BE2C (cell line): Measurements from ENCODE around the gene CLPSL2.
"Not testable (repeated sequence)": the region's sequence is repeated elsewhere in the genome, so short reads cannot be mapped to it uniquely, and the experiment has no call there.

ENCODE experiments used
- DNase-seq: peaks from one replicate; pipeline ENCODE4 v3.0.0-alpha.2; 2020
- H3K27me3 ChIP-seq: fragments of 250-450 bp; sonication (Bioruptor Pico); 2 replicates; pipeline ENCODE4 v1.5.1; 2020; ENCODE audit warnings: mild to moderate bottlenecking
- H3K36me3 ChIP-seq: fragments of 250-450 bp; sonication (Bioruptor Pico); 2 replicates; pipeline ENCODE4 v1.5.1; 2020; ENCODE audit warnings: mild to moderate bottlenecking
- H3K4me1 ChIP-seq: fragments of 250-450 bp; sonication (Bioruptor Pico); 2 replicates; pipeline ENCODE4 v1.5.1; 2020
- H3K4me3 ChIP-seq: 2 replicates; pipeline ENCODE4 v1.5.1; 2011; ENCODE audit warnings: low read depth, low read length
- H3K9me3 ChIP-seq: fragments of 250-450 bp; sonication (Bioruptor Pico); 2 replicates; pipeline ENCODE4 v1.5.1; 2020
- CTCF ChIP-seq: IDR thresholded peaks from 2 replicates; pipeline ENCODE4 v1.5.1; 2012; ENCODE audit warnings: mild to moderate bottlenecking, low read depth, low read length

Gene CLPSL2

GRCh38 chr6:35730745-35731413 lies 45.5 kb upstream of the CLPSL2 start:
- peak overlapping the region; percentile 76 for H3K4me3 ChIP-seq
- peaks cover 32% of the 10 kb centered on the region for H3K4me1 ChIP-seq
- H3K36me3 ChIP-seq, result no peaks in the 10 kb centered on the region
- H3K9me3 ChIP-seq, result no peaks in the 10 kb centered on the region
- no peak for DNase-seq
- no peak for TF ChIP-seq CTCF
- H3K27me3 ChIP-seq, result no peaks in the 10 kb centered on the region

GRCh38 chr6:35731414-35731735 lies 45.0 kb upstream of the CLPSL2 start:
- peak; percentile 97 for DNase-seq
- peak overlapping the region; percentile 76 for H3K4me3 ChIP-seq
- H3K27me3 ChIP-seq, result no peaks in the 10 kb centered on the region
- peaks cover 29% of the 10 kb centered on the region for H3K4me1 ChIP-seq
- H3K9me3 ChIP-seq, result no peaks in the 10 kb centered on the region
- no peak for TF ChIP-seq CTCF
- no peaks in the 10 kb centered on the region for H3K36me3 ChIP-seq

GRCh38 chr6:35731736-35732532 lies 44.5 kb upstream of the CLPSL2 start:
- peak overlapping the region; percentile 76 for H3K4me3 ChIP-seq
- TF ChIP-seq CTCF, result no peak
- H3K27me3 ChIP-seq, result no peaks in the 10 kb centered on the region
- peaks cover 23% of the 10 kb centered on the region for H3K4me1 ChIP-seq
- no peaks in the 10 kb centered on the region for H3K9me3 ChIP-seq
- no peaks in the 10 kb centered on the region for H3K36me3 ChIP-seq
- DNase-seq, result peak; percentile 94

- no peaks in the 10 kb centered on the region for H3K9me3 ChIP-seq
- DNase-seq, result no peak
- H3K27me3 ChIP-seq, result no peaks in the 10 kb centered on the region
- no peak for TF ChIP-seq CTCF
- H3K4me3 ChIP-seq, result no peak overlapping the region
- H3K36me3 ChIP-seq, result no peaks in the 10 kb centered on the region
- peaks cover 18% of the 10 kb centered on the region for H3K4me1 ChIP-seq
These were observed 42.8 kb upstream of the CLPSL2 start for GRCh38 chr6:35733633-35734032.

GRCh38 chr6:35734319-35734718 lies 42.1 kb upstream of the CLPSL2 start:
- not testable (repeated sequence) for H3K9me3 ChIP-seq, H3K27me3 ChIP-seq

GRCh38 chr6:35735452-35735851 lies 40.9 kb upstream of the CLPSL2 start:
- Histone ChIP-seq H3K9me3 (no peaks in the 10 kb centered on the region), H3K36me3 (no peaks in the 10 kb centered on the region), H3K4me3 (no peak overlapping the region), H3K4me1 (peaks cover 11% of the 10 kb centered on the region), H3K27me3 (no peaks in the 10 kb centered on the region)
- no peak for DNase-seq
- TF ChIP-seq CTCF, result no peak

More at GRCh38 chr6:35734319-35734718, 42.1 kb upstream of the CLPSL2 start:
- not testable (repeated sequence) for H3K36me3 ChIP-seq, DNase-seq, H3K4me3 ChIP-seq
- H3K4me1 ChIP-seq, result peaks cover 11% of the 10 kb centered on the region
